Measurements from ENCODE around the gene HOXA7. TPM values are rescaled to one million over a fixed set of nuclear protein-coding genes. Genes with fewer than 3 reads are reported as not detected.

The HOXA7 gene
- total and polyA plus RNA-seq, 2 donors (not counting 3 experiments of a cell fraction or from before 2014, with no cell fraction given): 18.1 to 18.5 TPM

DNA sequence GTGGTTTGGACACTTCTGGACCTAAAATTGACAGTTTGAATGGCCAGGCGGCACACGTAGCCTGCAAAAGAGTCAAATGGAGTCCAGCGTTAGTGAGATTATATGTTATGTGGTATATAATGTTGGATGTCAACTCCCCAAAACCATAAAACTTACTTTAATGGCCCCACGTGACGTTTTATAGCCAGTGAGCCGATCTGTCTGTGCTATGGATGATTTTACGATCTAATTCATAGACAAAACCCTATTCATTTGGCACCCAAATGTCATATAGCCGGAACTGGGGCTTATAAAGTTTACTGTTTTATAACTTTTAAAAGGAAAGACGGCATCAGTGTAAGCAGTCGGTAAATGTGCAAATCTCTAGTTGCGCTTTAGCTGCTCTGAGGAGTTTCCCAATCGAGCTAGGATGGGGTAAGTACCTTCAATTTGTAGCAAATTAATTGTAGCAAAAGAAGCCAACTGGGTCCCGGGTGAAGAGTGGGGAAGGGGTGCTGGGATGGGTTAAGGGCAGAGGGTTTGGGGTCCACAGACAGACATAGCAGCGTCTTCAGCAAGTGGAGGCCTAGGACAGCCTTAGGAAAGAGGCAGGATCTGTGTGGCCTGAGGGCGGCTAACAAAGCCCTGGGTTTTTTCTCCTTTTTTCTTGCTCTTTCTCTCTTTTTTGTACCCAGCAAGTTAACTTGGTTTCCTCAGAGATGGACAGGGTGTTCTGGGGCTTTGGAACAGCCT lies 16.2 kb downstream of the HOXA7 start:
- BruUV-seq (replicated peaks): no TSS peak
- peak; percentile 60 for FAIRE-seq
- H3K4me1 ChIP-seq (ENCODE audit: control insufficient read depth, extremely low read depth, insufficient read depth, low read length): peaks cover 77% of the 10 kb centered on the region
- dilution Hi-C loops (cut with MboI; ENCODE audit: extremely low pct_ligation_motif_present, low sequenced_read_pairs): no loop called here
- peak overlapping the region; percentile 92 for H3K4me2 ChIP-seq (ENCODE audit: insufficient read depth, low read length)
- peaks cover 0 to 13% of the 10 kb centered on the region in 2 experiments for H3K36me3 ChIP-seq (ENCODE audit: control insufficient read depth in 2 of 2, extremely low read depth in 1 of 2, insufficient read depth in 2 of 2, low read length in 2 of 2)
- peaks cover 91% of the 10 kb centered on the region for H3K79me2 ChIP-seq (ENCODE audit: control insufficient read depth, insufficient read depth, low read length)
- POLR2A ChIA-PET: interaction anchor here (0.6 to 2.2 kb wide), 3 partner anchors 10 to 277 kb away, joined by 3 to 7 read pairs (median 4); partner anchors contain the start of gene HOXA3
- peak overlapping the region in 2 of 3 experiments; percentile 12 to 13 for H3K4me3 ChIP-seq (replicated peaks in 1 of 3; ENCODE audit: insufficient read depth in 1 of 3, low read depth in 1 of 3, low read length in 3 of 3)
- CTCF ChIA-PET: interaction anchor here (0.5 to 7.0 kb wide), 15 partner anchors 8 to 768 kb away, joined by 3 to 68 read pairs (median 4); partner anchors contain the start of gene HOXA7
- H3K9me1 ChIP-seq (replicated peaks; ENCODE audit: control insufficient read depth, extremely low read depth, insufficient read depth, low read length): no peaks in the 10 kb centered on the region
- intact Hi-C loops (cut with micrococcal nuclease): loop anchor here (5.0 kb wide), 2 partner anchors 638 to 688 kb away; no protein-coding TSS in a partner anchor
- no peaks in the 10 kb centered on the region for H4K20me1 ChIP-seq (replicated peaks; ENCODE audit: control insufficient read depth, extremely low read depth, insufficient read depth, low read length)
- no peak for TF ChIP-seq POLR2AphosphoS5 (IDR thresholded peaks at IDR 0.05; ENCODE audit: insufficient read depth, low read depth, low read length)
- TF ChIP-seq POLR2A (IDR thresholded peaks at IDR 0.05; ENCODE audit: low read depth, low read length): peak; percentile 3
- no peak for TF ChIP-seq MAX (IDR thresholded peaks at IDR 0.05; ENCODE audit: insufficient read depth, insufficient read length)
- no peaks in the 10 kb centered on the region for H3K27me3 ChIP-seq (ENCODE audit: control insufficient read depth in 2 of 2, insufficient read depth in 2 of 2, low read length in 2 of 2)
- peak overlapping the region; percentile 82 for H3K27ac ChIP-seq (ENCODE audit: insufficient read depth, low read depth, low read length)
- H3K9ac ChIP-seq (replicated peaks; ENCODE audit: extremely low read depth, insufficient read depth, low read length): peak overlapping the region; percentile 84
- no peak for DNase-seq (ENCODE audit: low read depth, low spot score)
- no peak overlapping the region for H2AFZ ChIP-seq (ENCODE audit: low read depth, low read length)
- no peaks in the 10 kb centered on the region for H3K9me3 ChIP-seq (replicated peaks; ENCODE audit: control insufficient read depth, insufficient read depth, low read length)

GRCh38 chr7:27139334-27140125 lies 16.9 kb downstream of the HOXA7 start:
- Histone ChIP-seq H3K4me2 (ENCODE audit: insufficient read depth, low read length) (peak overlapping the region; percentile 92), H3K4me3 (replicated peaks in 1 of 3; ENCODE audit: insufficient read depth in 1 of 3, low read depth in 1 of 3, low read length in 3 of 3) (peak overlapping the region; percentile 6 to 24 (median 12)), H3K79me2 (ENCODE audit: control insufficient read depth, insufficient read depth, low read length) (peaks cover 89% of the 10 kb centered on the region), H3K27me3 (ENCODE audit: control insufficient read depth in 2 of 2, insufficient read depth in 2 of 2, low read length in 2 of 2) (no peaks in the 10 kb centered on the region), H4K20me1 (replicated peaks; ENCODE audit: control insufficient read depth, extremely low read depth, insufficient read depth, low read length) (no peaks in the 10 kb centered on the region), H3K27ac (ENCODE audit: insufficient read depth, low read depth, low read length) (peak overlapping the region; percentile 82), H3K4me1 (ENCODE audit: control insufficient read depth, extremely low read depth, insufficient read depth, low read length) (peaks cover 79% of the 10 kb centered on the region), H3K9ac (replicated peaks; ENCODE audit: extremely low read depth, insufficient read depth, low read length) (peak overlapping the region; percentile 84), H3K9me3 (replicated peaks; ENCODE audit: control insufficient read depth, insufficient read depth, low read length) (no peaks in the 10 kb centered on the region), H3K9me1 (replicated peaks; ENCODE audit: control insufficient read depth, extremely low read depth, insufficient read depth, low read length) (no peaks in the 10 kb centered on the region), H3K36me3 (ENCODE audit: control insufficient read depth in 2 of 2, extremely low read depth in 1 of 2, insufficient read depth in 2 of 2, low read length in 2 of 2) (peaks cover 0 to 7% of the 10 kb centered on the region in 2 experiments), H2AFZ (ENCODE audit: low read depth, low read length) (no peak overlapping the region)
- ChIA-PET CTCF (interaction anchor here (0.5 to 3.4 kb wide), 10 partner anchors 9 to 767 kb away, joined by 3 to 15 read pairs (median 4); partner anchors contain the start of gene HOXA7), POLR2A (interaction anchor here (0.6 to 2.2 kb wide), 2 partner anchors 13 to 276 kb away, joined by 4 to 7 read pairs; partner anchors contain the start of gene HOXA3)
- intact Hi-C loops (cut with micrococcal nuclease) (loop anchor here (5.0 kb wide), 2 partner anchors 637 to 687 kb away; no protein-coding TSS in a partner anchor), dilution Hi-C loops (cut with MboI; ENCODE audit: extremely low pct_ligation_motif_present, low sequenced_read_pairs) (no loop called here)
- TF ChIP-seq MYC (IDR thresholded peaks at IDR 0.05; ENCODE audit: low read depth, low read length) (no peak), POLR2A (IDR thresholded peaks at IDR 0.05; ENCODE audit: low read depth, low read length) (no peak), FOS (IDR thresholded peaks at IDR 0.05; ENCODE audit: borderline replicate concordance, insufficient read depth, low read length) (no peak), JUN (IDR thresholded peaks at IDR 0.05; ENCODE audit: borderline replicate concordance, insufficient read depth, insufficient read length, low read depth) (no peak)
- no peak for FAIRE-seq
- DNase-seq (ENCODE audit: low read depth, low spot score): no peak
- BruUV-seq (replicated peaks): no TSS peak
